HepG2 (cell line): ENCODE results near the gene ZBTB22. TPM values are rescaled to one million over a fixed set of nuclear protein-coding genes. Genes with fewer than 3 reads are reported as not detected.

Source experiments
- ESRRA ChIP-seq: sonication (generic); formaldehyde crosslinking; IDR thresholded peaks from 2 replicates; pipeline ENCODE4 v1.5.1; 2020; ENCODE audit warnings: mild to moderate bottlenecking, low read depth, missing genetic modification reagents
- HMGXB4 ChIP-seq, 2 experiments: sonication (generic) in 1 of 2; formaldehyde crosslinking in 1 of 2; IDR thresholded peaks; 2 replicates each; pipeline versions ENCODE4 v1.4.0 to v1.6.1; 2018 to 2020; ENCODE audit warnings: missing genetic modification reagents in 2 of 2, borderline replicate concordance in 1 of 2, low read depth in 1 of 2, mild to moderate bottlenecking in 1 of 2, missing biosample characterization in 1 of 2
- HOXD1 ChIP-seq: sonication (generic); formaldehyde crosslinking; IDR thresholded peaks from 2 replicates; pipeline ENCODE4 v1.5.0; 2020; ENCODE audit warnings: missing genetic modification reagents
- JUND ChIP-seq: sonication (generic); formaldehyde crosslinking; IDR thresholded peaks from 2 replicates; pipeline ENCODE4 v1.8.0; 2022; ENCODE audit warnings: mild to moderate bottlenecking, missing genetic modification reagents
- SMARCC2 ChIP-seq: fragments of 450-650 bp; IDR thresholded peaks from 2 replicates; pipeline ENCODE4 v1.6.1; 2017; ENCODE audit warnings: antibody characterized with exemption, mild to moderate bottlenecking
- SRY ChIP-seq: sonication (generic); formaldehyde crosslinking; IDR thresholded peaks from 2 replicates; pipeline ENCODE4 v1.8.0; 2022; ENCODE audit warnings: mild to moderate bottlenecking, missing genetic modification reagents
- ZBTB40 ChIP-seq, 2 experiments: fragments of 450-650 bp in 1 of 2; sonication (generic) in 1 of 2; formaldehyde crosslinking in 1 of 2; IDR thresholded peaks; 2 replicates each; pipeline versions ENCODE4 v1.6.1 to v1.8.0; 2016 to 2022; ENCODE audit warnings: antibody characterized with exemption in 1 of 2, mild to moderate bottlenecking in 1 of 2, missing genetic modification reagents in 1 of 2
- ZFP91 ChIP-seq: sonication (generic); formaldehyde crosslinking; IDR thresholded peaks from 2 replicates; pipeline ENCODE4 v1.9.0; 2022; ENCODE audit warnings: missing genetic modification reagents, mild to moderate bottlenecking, borderline replicate concordance
- ZNF468 ChIP-seq: sonication (generic); formaldehyde crosslinking; IDR thresholded peaks from 2 replicates; pipeline ENCODE4 v1.8.0; 2022; ENCODE audit warnings: mild to moderate bottlenecking, moderate library complexity, missing genetic modification reagents
- ZNF564 ChIP-seq: sonication (generic); formaldehyde crosslinking; IDR thresholded peaks from 2 replicates; pipeline ENCODE4 v1.8.1; 2023; ENCODE audit warnings: mild to moderate bottlenecking, missing genetic modification reagents
- polyA plus RNA-seq, 8 experiments: library from polyadenylated mRNA; depleted of rRNA in 3 of 8; stranded (reverse) in 7 of 8; unstranded in 1 of 8; fragments of >200 nt; fragmentation: Illumina TruSeq in 4 of 8; extraction: Trizol in 4 of 8; gene quantifications; 2 replicates each; pipeline versions ENCODE4 v1.2.1 to v1.2.3, GENCODE V29; 2011 to 2016; ENCODE audit warnings: low read depth in 4 of 8, missing spikeins in 1 of 8, mixed read lengths in 1 of 8; ENCODE audit not compliant: insufficient read depth in 1 of 8
- total RNA-seq, 5 experiments: library from RNA; depleted of rRNA; stranded (reverse); fragments of >200 nt; fragmentation: Illumina TruSeq; extraction: Trizol; gene quantifications; 2 replicates each; pipeline ENCODE4 v1.2.3, GENCODE V29; 2016; ENCODE audit warnings: low read depth in 1 of 5

The ZBTB22 gene
- total and polyA plus RNA-seq, 2 of the 13 experiments (the other 11 are each of a cell fraction or from before 2014, with no cell fraction given) = 8.0 to 10.6 TPM

- no peak for TF ChIP-seq ZBTB40 (IDR thresholded peaks at IDR 0.05)
- TF ChIP-seq ZBTB40 (CRISPR knock-in tag; IDR thresholded peaks at IDR 0.05) = peak; percentile 57; the same call in 1 of the 2 replicates
- TF ChIP-seq JUND (CRISPR knock-in tag) = no peak
- TF ChIP-seq HOXD1 = no peak
- TF ChIP-seq ESRRA (CRISPR knock-in tag) = peak; percentile 39; the same call in 1 of the 2 replicates
- peak; percentile 70 to 72 for TF ChIP-seq HMGXB4 (CRISPR knock-in tag; IDR thresholded peaks at IDR 0.05; ENCODE audit: borderline replicate concordance in 1 of 2, low read depth in 1 of 2)
- TF ChIP-seq ZNF564 (CRISPR knock-in tag) = no peak; the same call in 1 of the 2 replicates
- no peak for TF ChIP-seq ZNF468 (CRISPR knock-in tag)
- TF ChIP-seq ZFP91 (CRISPR knock-in tag) = peak; percentile 84; the same call in 1 of the 2 replicates
- TF ChIP-seq SMARCC2 = no peak
- TF ChIP-seq SRY = peak; percentile 39
These were observed 3.6 kb downstream of the ZBTB22 start, which contains the start of gene TAPBP (continued) for GRCh38 chr6:33313709-33314514.
